Stimulated activated CD8-positive, alpha-beta memory T cell treated with anti-CD3 and anti-CD28 coated beads, Interleukin-12 subunit alpha, Interleukin-12 subunit beta, amount 100 ng/mL, for 1 hour (primary cell): ENCODE data around the gene HOXA9.

Source experiments
- DNase-seq: peaks from one replicate; pipeline ENCODE4 v3.0.0-alpha.2; 2020; ENCODE audit warnings: low read depth

The HOXA9 gene

DNA sequence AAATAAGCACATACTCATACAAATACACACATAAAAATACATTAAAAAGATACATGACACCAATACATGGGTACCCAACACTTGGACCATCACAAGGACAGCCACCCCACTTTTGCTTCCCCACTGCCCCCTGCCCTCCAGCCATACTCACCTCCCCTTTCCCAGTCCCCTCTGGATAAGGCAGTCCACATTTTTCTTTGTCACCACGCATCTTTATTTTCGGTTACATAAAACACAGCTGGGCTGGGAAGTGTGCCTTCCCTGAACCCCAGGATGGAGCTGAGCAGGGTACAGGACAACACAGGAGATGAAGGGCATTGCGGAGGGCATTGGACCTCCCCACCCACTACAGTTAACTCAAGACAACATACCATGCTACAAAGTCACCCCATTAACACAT, 11.8 kb downstream of the HOXA9 start:
- no peak for DNase-seq

- DNase-seq: no peak
Measured at GRCh38 chr7:27152816-27153442, 12.4 kb downstream of the HOXA9 start.

DNA sequence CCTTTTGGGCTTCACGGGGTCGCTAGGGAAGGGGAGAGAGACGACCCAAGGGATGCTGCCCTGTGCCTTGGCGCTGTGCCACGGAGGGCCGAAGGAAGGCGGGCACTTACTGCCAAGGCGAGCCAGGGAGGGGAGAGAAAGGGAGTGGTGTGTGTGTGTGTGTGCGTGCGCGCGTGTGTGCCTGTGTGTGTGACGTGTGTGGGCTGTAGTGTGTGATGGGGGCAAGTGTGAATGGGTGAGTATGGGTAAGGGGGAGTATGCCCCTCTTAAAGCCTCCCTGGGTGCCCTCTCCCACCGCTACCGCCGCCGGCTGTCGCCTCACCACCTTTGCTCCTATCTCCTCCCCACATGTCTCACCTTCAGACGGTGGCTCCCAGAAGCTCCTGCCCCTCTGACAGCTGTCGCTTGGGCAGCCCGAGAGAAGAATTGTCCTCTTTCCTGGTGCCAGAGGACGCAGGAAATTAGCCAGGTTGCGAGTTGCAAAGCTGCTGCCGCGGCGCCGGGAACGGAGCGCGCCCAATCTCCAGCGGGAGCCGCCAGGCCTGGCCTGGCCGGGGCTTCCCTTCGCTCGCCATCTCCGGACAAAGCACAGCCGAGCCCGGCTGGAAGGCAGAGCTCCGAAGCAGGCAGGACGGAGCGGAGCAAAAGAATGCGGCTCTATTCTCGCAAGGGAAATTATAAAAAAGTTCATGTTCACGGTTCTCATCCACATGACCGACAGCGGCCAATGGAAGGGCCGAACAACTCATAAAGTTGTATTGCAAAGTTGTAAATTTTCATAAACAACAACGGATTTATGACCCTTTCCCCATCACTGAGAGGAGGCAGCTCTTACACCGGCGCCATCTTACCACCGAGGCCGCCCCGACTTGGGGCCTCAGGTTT, 13.2 kb downstream of the HOXA9 start, which contains the start of gene HOXA3:
HOXA3 (minus strand) TSS at position 653 of the 885 bp plus-strand sequence. CDS start 41,943 bp downstream, outside the sequence.
- no peak for DNase-seq

DNA sequence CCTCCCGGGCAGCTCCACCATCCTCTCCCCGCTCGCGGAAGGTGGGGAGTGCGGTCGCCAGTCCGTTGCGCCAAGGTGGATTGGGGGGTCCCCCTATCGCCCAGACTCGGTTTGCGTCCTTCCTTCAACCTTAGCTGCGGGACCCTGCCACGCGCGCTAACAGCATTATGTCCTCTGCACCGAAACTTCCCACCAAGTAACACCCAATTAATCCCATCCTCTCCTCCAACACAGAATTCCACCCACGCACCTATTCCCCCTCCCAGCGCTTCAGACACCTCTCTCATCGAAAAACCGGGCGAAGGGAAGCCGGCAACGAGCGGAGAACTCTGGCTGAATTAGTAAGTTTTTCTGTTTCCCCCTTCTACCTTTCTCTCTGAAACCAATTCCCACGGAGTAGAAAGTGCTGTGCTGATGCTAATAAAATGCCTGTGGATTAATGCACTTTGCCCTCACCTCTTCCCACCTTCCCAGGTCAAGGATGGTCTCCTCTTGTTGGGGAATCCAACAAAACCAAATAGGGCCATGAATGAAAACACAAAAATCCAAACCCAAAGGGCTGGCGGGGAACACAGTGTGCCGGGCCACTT, 13.9 kb downstream of the HOXA9 start:
- no peak for DNase-seq

- peak; percentile 36 for DNase-seq
Measured at GRCh38 chr7:27150568-27151340, 14.6 kb downstream of the HOXA9 start.

DNA sequence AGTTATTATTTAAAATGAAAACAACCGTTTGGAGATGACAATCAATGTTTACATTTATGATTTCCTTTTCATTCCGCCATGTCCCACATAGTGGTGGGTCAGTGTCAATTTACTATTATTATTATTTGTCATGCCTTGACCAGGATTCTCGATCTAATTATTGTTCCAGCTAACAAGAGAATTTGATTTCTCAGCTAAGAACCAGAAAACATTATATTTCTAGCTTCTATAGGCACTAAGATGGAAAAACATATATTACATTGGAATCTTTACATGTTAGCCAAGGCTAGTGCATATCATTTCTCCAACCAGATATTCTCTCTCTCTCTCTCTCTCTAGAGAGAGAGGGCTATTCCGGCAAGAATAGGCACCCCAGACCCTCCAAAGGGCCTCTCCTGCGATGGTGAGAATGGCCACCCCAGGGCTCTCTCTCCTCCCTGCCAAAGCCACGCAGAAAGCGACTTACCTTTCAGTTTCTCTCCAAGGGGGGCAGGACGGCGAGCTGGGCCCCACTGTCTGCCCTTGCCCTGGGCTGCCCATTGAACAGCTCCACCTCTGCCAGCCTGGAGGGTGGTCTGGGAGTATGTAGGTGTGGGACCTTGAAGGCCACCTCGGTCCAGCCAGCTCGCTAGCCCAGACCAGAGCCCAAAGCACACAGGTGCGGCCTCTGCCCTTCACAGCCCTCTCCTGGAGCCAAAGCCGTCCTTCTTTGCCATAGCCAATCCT, 15.3 kb downstream of the HOXA9 start:
- no peak for DNase-seq

DNA sequence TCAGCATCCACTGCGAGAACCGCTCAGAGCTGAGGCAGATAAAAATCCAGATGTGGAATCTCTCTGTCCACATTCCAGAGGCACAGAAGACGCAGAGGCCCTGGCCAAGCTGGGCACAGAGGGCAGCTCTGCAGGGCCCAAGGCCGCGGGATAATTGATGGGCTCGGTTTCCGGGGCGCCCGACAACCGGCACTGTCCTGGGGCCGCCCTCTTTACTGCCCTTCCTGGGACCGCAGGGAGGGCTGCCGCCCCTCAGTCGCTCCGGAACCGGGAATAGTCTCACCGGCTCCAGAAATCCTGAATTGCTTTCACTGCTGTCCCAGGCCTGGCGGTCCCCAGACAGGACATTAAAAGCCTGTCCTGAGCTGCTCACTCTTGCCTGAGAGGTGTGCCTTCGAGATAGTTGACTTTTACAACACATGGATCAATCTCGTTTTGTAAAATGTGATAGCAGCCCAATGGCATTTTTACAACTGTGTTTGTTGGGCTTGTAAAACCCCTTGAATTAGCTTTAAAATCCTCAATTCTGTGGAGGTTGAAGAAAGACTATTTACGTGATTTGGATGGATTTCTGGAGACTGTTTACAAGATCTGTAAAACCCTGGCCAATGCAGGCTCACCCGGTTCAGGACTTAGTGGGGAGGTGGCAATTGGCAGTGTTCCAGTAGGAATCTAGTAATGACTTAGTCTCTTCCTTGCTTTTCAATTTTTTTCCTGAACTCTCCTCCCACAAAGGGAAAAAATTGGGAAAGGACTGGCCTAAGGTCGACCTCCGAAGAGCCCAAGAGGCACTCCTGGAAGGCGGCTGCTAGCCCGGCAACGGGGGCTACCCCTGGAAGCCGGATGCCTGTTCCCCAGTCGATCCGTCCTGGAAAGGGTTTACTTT, 16.3 kb downstream of the HOXA9 start:
- no peak for DNase-seq

DNA sequence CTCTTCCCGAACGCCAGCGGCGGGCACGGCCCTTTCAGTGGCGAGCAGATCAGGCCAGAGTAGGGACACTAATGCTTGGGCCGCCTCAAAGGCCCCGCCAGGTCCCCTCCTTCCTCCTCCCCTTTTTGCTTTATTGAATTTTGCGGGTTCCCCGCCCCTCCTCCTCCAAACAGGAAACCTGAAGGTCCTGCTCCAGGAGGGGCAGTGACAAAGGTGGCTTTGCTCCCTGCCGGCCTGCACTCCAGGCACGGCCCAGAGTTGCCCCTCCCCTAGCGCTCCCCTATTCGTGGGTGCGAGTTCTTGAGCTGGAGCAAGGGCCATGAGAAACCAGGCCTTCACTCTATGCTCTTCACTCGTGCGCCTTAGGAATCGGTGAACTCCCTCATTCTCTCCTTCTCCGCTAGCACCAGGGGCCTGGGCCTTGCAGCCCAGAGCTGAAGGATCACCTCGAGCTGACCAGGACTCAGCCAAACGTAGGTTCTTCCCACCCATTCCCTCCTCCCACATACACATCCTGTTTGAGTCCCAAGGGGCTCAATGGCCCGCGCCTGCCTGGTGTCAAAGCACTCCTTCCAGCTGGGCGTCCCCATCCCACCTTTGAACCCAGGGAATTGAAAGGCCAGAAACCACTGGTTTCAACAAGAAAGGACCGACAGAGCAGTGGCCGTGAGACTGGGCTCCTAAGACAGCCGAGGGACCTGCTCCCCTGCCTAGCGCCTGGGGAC, 17.1 kb downstream of the HOXA9 start:
- DNase-seq: no peak

DNA sequence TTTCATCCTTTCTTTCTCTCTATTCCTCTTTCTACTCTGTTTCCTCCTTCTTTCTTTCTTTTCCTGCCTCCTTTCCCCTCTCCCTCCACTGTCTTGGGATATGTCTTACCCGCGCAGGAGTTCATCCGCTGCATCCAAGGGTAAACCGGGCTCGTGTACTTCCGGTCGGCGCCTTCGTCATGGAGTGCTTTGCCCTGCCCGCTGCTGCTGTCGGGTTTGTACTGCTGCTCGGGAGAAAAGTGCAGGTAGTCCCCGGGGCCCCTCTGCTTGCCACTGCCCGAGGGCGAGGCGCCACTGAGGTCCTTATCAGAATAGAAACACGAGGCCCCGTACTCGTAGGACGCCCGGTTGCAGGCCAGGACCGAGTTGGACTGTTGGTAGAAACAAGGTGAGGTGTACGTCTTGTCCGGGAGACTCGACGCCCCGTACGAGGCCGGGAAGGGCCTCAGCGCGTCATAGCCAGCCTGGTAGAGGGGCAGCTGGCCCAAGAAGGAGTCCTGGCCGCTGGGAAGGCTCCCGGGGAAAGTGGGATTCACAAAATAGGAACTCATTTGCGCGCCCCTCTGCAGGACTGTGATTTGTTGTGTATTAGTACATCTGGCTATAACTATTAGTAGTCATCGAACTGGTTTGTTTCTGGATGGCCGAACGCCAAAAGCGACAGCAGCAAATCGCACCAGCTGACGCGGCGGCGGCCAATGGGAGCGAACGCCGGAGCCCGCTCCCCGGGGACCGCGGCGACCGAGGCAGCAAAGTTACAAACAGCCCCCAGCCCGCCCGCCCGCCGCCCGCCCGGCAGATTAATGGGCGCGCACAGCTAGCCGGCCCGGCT, 17.9 kb downstream of the HOXA9 start, which contains the start of gene HOXA6:
HOXA6 (minus strand) TSS at position 576 of the 832 bp plus-strand sequence; CDS start at position 551, 25 bp downstream.
- DNase-seq: no peak

- DNase-seq: no peak
Measured at GRCh38 chr7:27146491-27147198, 18.7 kb downstream of the HOXA9 start.

- DNase-seq: no peak
Measured at GRCh38 chr7:27145914-27146412, 19.4 kb downstream of the HOXA9 start.

DNA sequence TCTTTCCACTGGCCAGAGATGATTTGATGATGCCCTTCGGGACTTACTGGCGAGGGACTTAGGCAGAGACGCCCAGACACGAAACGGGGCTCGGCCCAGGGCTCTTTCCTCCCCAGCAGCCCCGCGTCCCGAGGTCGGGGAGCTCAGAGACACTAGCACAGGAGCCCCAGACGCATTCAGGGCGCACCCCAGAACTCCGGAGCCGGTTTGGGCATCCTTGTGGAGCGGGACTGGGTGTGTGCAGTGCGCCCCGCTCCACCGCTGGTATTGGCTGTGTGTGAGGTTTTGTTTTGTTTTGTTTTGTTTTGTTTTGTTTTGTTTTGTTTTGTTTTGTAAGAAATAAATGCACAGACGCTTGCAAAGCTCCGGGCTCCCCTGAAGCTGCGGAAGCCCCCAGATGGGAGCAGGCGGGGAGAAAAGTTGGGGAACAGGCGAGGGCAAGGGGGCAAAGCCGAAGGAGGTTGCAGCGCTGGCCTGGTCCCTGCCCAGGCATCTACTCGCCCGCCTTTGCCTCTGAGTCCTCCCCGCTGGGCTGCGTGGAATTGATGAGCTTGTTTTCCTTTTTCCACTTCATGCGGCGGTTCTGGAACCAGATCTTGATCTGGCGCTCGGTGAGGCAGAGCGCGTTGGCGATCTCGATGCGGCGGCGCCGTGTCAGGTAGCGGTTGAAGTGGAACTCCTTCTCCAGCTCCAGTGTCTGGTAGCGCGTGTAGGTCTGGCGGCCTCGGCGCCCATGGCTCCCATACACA, 20.0 kb downstream of the HOXA9 start:
- no peak for DNase-seq

GRCh38 chr7:27144781-27145164, 20.6 kb downstream of the HOXA9 start:
- no peak for DNase-seq

DNA sequence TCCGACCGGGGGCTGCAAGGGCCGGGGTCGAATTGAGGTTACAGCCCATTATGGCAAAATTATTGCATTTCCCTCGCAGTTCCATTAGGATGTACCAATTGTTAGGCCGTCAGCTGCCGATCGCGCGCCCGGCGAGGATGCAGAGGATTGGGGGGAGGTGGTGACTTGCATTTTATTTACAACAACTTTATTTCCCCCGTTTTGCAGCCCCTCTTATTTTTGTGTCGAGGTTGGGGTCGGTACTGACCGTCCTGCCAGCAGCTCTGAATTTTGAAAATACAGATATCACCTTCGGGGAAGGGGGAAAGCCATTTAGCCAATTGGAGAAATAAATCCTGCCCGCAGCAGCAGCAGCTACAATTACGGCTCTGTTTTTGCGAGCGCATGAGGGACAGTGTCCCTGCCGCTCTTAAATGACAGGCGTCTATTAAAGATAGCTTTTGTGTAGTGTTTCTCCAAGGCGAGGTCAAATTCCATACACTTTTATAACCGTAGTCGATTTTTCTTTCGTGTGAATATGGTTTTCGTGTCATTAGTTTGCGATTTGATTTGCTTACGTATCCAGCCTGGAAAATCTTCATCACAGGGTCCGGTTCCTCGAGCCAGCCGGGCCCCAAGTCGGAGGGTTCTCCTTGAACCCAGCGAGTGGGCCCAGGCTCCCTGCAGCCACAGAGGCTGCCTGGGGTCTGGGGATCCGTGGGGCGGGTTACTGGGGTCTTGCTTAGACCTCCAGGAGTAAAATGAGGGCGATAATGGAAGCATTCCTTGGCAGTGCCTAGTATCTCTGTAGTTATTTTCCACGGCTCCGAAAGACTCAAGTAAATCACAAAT, 21.2 kb downstream of the HOXA9 start:
- no peak for DNase-seq

DNA sequence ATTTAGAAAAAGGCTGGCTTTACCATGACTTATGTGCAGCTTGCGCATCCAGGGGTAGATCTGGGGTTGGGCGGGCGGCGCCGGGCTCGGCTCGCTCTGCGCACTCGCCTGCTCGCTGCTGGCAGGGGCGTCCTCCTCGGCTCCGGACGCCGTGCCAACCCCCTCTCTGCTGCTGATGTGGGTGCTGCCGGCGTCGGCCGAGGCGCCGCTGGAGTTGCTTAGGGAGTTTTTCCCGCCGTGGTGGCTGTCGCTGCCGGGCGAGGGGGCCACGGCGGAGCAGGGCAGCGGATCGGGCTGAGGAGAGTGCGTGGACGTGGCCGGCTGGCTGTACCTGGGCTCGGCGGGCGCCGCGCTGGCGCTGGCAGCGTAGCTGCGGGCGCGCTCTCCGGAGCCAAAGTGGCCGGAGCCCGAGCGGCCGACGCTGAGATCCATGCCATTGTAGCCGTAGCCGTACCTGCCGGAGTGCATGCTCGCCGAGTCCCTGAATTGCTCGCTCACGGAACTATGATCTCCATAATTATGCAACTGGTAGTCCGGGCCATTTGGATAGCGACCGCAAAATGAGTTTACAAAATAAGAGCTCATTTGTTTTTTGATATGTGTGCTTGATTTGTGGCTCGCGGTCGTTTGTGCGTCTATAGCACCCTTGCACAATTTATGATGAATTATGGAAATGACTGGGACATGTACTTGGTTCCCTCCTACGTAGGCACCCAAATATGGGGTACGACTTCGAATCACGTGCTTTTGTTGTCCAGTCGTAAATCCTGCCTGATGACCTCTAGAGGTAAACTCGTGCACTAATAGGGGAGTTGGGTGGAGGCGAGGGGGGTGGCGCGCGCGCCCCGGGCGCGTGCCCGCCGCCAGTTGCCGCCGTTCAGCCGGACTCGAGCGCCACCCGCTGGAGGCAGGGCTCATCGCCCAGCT, 22.1 kb downstream of the HOXA9 start, which contains the start of gene HOXA5:
HOXA5 (minus strand) TSS at position 659 of the 927 bp plus-strand sequence; CDS start at position 585, 74 bp downstream.
- no peak for DNase-seq
